Chondrocyte (in vitro differentiated cells): Measurements from ENCODE around the gene UROC1. TPM values are rescaled to one million over a fixed set of nuclear protein-coding genes. Genes with fewer than 3 reads are reported as not detected.

Experiments
- DNase-seq: peaks from one replicate; pipeline ENCODE4 v3.0.0; 2021; ENCODE audit warnings: mixed read lengths, low spot score
- H3K27ac Mint-ChIP-seq: one replicate; pipeline ENCODE4 v1.8.0; 2021; ENCODE audit warnings: mild to moderate bottlenecking, moderate library complexity, mixed read lengths; ENCODE audit not compliant: unreplicated experiment
- H3K27me3 Mint-ChIP-seq: 2 replicates; pipeline ENCODE4 v1.8.0; 2021; ENCODE audit warnings: low read depth, mixed read lengths
- H3K36me3 Mint-ChIP-seq: 2 replicates; pipeline ENCODE4 v1.8.0; 2021; ENCODE audit warnings: low read depth, mixed read lengths
- H3K4me1 Mint-ChIP-seq: 2 replicates; pipeline ENCODE4 v1.8.0; 2021; ENCODE audit warnings: low read depth, mild to moderate bottlenecking, mixed read lengths
- H3K4me3 Mint-ChIP-seq: one replicate; pipeline ENCODE4 v1.8.0; 2021; ENCODE audit warnings: mild to moderate bottlenecking, moderate library complexity, mixed read lengths; ENCODE audit not compliant: unreplicated experiment
- H3K9me3 Mint-ChIP-seq: 2 replicates; pipeline ENCODE4 v1.8.0; 2021; ENCODE audit warnings: low read depth, mixed read lengths
- CTCF ChIP-seq: fragments of 200-600 bp; sonication (generic); IDR thresholded peaks from 2 replicates; pipeline ENCODE4 v1.5.0; 2021; ENCODE audit warnings: antibody characterized with exemption, mild to moderate bottlenecking, moderate library complexity
- total RNA-seq: library from RNA; stranded (reverse); gene quantifications from 3 replicates; pipeline ENCODE4 v1.2.1, GENCODE V29; 2021

The UROC1 gene
- total RNA-seq, 1 donor from 2014 or later = not detected

DNA sequence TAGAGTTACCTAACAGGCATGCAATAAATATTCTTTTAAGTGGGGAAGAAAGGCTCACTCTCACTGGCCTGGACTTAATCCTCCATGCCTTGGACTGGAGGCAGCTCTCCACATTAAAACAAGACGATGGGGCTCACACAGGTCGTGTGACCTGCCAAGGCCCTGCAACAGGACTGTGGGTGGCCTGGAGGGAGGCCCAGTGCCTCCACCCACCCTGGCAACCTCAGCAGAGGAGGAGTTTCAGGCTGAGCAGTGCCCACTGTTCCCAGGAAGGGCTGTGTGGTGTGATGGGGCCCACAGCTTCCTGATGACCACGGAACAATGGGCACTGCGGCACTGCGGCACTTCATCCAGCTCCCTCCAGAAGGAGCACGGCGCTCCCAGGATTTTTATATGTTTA is 5.5 kb downstream of the UROC1 start:
- no peak for TF ChIP-seq CTCF
- no peaks in the 10 kb centered on the region for H3K4me1 Mint-ChIP-seq
- H3K27me3 Mint-ChIP-seq = peaks cover 8% of the 10 kb centered on the region
- no peaks in the 10 kb centered on the region for H3K36me3 Mint-ChIP-seq
- H3K27ac Mint-ChIP-seq = no peak overlapping the region
- peak; percentile 54 for DNase-seq
- H3K4me3 Mint-ChIP-seq = no peak overlapping the region
- no peaks in the 10 kb centered on the region for H3K9me3 Mint-ChIP-seq

DNA sequence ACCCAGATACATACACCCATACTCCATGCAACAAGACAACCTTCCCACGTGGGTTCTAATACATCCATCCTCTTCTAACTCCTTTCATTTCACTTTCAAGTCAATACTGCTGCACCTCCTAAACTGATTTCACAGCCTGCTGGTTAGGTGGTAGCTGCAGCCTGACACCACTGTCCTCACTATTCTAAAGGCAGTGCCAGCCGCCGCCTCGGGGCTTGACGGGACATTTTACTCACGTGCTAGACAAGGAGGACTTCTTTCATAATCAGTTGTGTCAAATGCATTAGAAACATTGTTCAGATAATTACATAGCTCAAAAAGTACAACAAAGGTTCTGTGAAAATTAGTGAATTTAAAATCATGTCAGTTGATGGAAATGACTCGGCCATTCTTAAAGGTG is 6.3 kb downstream of the UROC1 start:
- no peak for TF ChIP-seq CTCF
- Mint-ChIP-seq H3K36me3 (no peaks in the 10 kb centered on the region), H3K27me3 (peaks cover 8% of the 10 kb centered on the region), H3K4me3 (no peak overlapping the region), H3K9me3 (no peaks in the 10 kb centered on the region), H3K4me1 (no peaks in the 10 kb centered on the region), H3K27ac (no peak overlapping the region)
- peak; percentile 27 for DNase-seq

- no peaks in the 10 kb centered on the region for H3K36me3 Mint-ChIP-seq
- peak; percentile 80 for DNase-seq
- no peaks in the 10 kb centered on the region for H3K9me3 Mint-ChIP-seq
- no peak overlapping the region for H3K4me3 Mint-ChIP-seq
- H3K4me1 Mint-ChIP-seq = no peaks in the 10 kb centered on the region
- no peak overlapping the region for H3K27ac Mint-ChIP-seq
- no peak for TF ChIP-seq CTCF
- H3K27me3 Mint-ChIP-seq = peaks cover 11% of the 10 kb centered on the region
Observed at GRCh38 chr3:126510308-126510910, 7.2 kb downstream of the UROC1 start.

- peak; percentile 60 for DNase-seq
- H3K9me3 Mint-ChIP-seq = no peaks in the 10 kb centered on the region
- peaks cover 17% of the 10 kb centered on the region for H3K27me3 Mint-ChIP-seq
- no peaks in the 10 kb centered on the region for H3K36me3 Mint-ChIP-seq
- H3K27ac Mint-ChIP-seq = no peak overlapping the region
- no peak for TF ChIP-seq CTCF
- H3K4me3 Mint-ChIP-seq = no peak overlapping the region
- H3K4me1 Mint-ChIP-seq = no peaks in the 10 kb centered on the region
Observed at GRCh38 chr3:126509597-126510307, 7.8 kb downstream of the UROC1 start.

DNA sequence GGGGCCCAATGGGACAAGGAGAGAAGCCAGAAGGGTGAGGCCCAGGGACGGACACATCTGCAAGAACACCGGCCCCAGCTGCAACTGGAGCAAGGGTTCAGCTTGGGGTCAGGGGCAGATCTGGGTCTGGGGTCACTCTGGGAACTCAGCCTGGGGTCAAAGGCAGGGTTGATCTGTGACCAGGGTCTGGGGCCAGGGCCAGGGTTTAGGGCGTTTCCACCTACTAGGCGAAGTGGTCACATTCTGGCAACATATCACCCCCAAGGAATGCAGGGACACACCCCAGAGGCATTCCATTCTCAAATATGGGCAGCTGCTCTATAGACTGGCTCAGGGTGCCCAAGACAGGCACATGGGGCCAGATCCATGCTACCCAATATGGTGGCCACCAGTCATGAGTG is 9.0 kb downstream of the UROC1 start:
- peak; percentile 73 for DNase-seq
- Mint-ChIP-seq H3K27me3 (peaks cover 20% of the 10 kb centered on the region), H3K36me3 (no peaks in the 10 kb centered on the region), H3K4me1 (no peaks in the 10 kb centered on the region), H3K27ac (no peak overlapping the region), H3K4me3 (no peak overlapping the region), H3K9me3 (no peaks in the 10 kb centered on the region)
- TF ChIP-seq CTCF = no peak
